ENCODE data around the gene NUBP2.

- TF ChIP-seq CTCF (conservative IDR thresholded peaks at IDR 0.05), result no peak
- TF ChIP-seq ZFX (IDR thresholded peaks at IDR 0.05), result no peak
These were observed 1.5 kb upstream of the NUBP2 start for GRCh38 chr16:1781254-1781653.
